SKM-1 (cell line): ENCODE data around the gene GARIN5A.

Experiments
- DNase-seq: peaks from one replicate; lab custom pipeline; 2025; ENCODE audit not compliant: unreplicated experiment; lab: John Stamatoyannopoulos, UW

The GARIN5A gene

DNA sequence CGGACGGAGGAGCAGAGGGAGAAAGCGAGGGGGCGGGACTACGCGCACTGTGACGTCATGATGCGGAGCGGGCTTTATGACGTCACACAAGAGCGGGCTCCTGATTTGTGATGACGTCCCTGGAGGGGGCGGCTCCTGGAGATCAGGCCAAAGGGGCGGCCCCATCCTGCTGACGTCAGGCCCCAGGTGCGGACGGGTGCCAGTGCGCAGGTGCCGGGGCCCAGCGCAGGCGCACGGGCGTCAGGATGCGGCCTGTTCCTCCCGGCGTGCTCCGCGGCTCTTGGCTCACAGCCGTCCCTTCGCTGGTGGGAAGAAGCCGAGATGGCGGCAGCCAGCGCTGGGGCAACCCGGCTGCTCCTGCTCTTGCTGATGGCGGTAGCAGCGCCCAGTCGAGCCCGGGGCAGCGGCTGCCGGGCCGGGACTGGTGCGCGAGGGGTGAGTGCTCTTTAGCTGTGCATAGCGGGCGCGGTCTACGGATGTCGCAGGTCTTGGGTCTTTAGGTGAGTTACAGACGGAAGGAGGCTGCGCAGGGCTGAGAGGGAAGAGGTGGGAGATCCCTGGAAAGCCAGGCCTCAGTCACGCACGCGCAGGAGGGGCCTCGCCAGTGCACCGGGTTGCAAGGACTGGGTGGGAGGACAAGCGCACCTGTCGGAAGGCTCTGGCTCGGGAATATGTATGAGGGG, at the start of gene GARIN5A, which contains the start of gene EMC10:
Gene GARIN5A (minus strand): TSS at position 625 of the 683 bp plus-strand sequence. CDS start 460 bp downstream, at position 165.
Gene EMC10 (plus strand): TSS at position 284 of the 683 bp plus-strand sequence. CDS start 38 bp downstream, at position 322.
- DNase-seq = peak; percentile 31

GRCh38 chr19:50522881-50523280, 46.2 kb upstream of the GARIN5A start:
- DNase-seq = no peak

DNA sequence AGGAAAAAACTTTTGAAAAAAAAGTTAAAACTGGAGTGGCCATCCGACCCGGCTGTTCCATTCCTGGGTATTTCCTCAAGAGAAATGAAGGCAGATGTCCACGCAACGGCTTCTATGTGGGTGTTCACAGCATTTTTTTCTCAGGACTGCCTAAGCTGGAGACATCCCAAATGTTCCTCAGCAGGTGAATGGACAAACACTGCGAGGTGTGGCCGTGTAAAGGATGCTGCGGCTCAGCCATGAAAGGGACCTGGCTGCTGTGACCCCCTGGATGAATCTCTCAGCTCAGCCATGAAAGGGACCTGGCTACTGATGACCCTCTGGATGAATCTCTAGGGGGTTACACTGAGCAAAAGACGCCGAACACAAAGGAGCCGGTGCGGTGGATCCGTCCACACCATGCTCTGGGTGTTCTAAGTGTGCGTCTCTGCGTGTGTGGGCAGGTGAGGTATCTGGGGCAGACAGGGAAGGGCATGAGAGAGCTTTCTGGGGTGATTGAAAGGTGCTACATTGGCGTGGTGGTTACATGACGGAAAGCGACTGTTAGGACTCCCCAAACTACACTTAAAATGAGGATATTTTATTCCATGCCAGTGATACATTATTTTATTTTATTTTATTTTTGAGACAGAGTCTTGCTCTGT, 44.3 kb upstream of the GARIN5A start:
- no peak for DNase-seq

GRCh38 chr19:50519006-50519575, 42.4 kb upstream of the GARIN5A start:
- no peak for DNase-seq

GRCh38 chr19:50518091-50519005, 41.7 kb upstream of the GARIN5A start:
- DNase-seq = no peak

- DNase-seq = no peak
Observed at GRCh38 chr19:50517704-50518075, 41.0 kb upstream of the GARIN5A start.

DNA sequence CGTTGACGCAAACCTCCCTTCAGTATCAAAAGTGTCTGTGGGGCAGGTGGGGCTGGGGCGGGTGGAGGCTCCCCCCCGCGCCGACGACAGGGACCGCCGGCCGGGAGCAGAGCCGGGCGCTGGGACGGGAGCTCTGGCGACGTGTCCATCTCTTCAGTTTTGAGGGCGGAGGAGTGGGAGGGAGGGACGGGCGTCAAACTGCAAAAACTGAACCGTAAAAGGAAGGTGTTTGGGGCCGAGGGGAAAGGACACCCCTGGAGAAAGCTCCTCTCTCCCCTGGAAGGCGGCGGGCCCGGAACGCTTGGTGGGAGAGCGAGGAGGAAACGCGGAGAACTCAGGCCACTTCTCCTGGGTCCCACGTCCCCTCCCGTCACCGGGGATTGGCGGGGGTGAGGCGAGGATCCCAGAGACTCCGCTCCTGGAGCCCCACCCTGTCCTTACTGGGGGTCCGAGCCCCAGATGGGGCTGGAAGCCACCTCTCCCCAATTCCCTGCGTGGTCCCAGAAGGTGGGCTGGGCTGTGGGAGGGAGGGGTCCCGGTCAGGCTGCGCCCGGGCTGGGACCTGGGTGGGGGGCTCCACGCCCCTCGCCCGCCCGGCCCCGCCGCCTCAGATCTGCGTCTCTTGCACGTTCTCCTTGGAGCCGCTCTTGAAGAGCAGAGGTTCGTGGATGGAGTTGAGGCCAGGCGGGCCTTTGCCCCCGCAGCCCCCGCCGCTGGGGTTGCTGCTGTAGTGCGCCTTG, 40.5 kb upstream of the GARIN5A start:
- DNase-seq = no peak

- DNase-seq = no peak
Observed at GRCh38 chr19:50516456-50516855, 39.8 kb upstream of the GARIN5A start.

GRCh38 chr19:50515168-50515561, 38.5 kb upstream of the GARIN5A start:
- DNase-seq = no peak

DNA sequence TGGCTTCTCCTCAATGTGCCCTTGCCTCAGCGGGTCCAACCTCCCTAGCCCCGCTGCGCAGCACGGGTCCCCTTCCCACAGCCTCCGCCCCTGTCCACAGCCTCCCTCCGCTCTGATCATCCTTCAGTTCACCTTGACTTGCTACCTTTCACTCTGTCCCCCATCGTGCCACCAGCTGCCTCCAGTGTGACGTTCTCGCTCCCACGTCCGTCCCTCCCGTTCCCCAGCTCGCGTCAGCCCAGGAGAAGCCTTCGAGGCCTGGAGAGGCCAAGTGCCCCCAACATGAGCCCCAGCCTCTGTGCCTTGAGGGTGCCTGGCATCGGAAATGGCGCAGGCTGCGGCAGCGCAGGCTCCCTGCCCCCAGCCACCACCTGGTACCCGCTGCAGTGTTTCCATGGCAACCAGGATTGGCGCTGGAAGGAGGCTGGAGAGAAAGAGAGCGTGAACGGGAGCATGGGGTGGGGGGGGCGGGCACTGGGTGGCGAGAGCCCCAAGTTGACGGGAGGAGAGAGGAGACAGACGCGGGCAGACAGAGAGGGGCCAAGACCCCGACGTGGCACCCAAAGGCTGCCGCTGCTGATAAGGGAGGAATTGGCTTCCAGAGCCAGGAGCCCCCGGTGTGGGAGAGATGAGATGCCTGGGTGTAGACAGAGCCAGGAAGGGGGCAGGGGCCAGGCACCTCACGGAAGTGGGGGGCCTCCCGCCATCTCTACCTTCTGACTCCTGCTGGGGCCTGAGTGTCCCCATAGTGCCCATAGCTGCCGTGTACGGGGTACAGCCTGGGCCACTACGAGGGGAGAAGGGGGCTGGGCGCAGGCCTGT, 37.9 kb upstream of the GARIN5A start:
- no peak for DNase-seq

DNA sequence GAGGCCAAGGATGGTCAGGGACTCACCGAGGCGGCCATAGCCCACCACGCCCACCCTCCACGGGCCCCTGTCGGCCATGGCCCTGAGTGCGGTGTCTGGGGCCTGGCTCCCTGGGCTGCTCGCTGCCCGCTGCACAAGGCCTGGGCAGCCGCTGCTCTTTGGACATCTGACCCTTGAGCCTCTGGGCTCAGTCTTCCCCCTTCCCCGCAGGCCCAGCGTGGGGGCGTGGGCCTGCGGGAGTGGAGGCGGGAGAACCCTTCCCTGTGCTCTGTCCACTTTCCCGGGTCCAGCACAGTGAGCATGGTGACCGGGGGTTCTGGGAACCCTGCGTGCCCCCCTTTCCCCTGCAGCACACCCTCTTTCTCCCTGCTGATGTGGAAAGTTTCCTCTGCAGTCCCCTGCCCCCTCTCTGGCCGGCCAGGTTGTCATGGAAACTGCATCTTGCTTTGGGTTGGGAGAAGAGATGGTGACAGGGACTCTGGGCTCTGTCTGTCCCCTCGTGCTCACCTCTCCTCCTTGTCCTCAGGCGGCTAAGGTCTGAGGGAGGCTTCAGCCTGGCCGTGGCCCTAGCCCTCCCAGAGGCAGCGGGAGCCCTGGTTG, 37.2 kb upstream of the GARIN5A start, which contains the start of gene ASPDH:
Gene ASPDH (minus strand): TSS at position 168 of the 600 bp plus-strand sequence. CDS start 90 bp downstream, at position 78.
- DNase-seq = no peak

DNA sequence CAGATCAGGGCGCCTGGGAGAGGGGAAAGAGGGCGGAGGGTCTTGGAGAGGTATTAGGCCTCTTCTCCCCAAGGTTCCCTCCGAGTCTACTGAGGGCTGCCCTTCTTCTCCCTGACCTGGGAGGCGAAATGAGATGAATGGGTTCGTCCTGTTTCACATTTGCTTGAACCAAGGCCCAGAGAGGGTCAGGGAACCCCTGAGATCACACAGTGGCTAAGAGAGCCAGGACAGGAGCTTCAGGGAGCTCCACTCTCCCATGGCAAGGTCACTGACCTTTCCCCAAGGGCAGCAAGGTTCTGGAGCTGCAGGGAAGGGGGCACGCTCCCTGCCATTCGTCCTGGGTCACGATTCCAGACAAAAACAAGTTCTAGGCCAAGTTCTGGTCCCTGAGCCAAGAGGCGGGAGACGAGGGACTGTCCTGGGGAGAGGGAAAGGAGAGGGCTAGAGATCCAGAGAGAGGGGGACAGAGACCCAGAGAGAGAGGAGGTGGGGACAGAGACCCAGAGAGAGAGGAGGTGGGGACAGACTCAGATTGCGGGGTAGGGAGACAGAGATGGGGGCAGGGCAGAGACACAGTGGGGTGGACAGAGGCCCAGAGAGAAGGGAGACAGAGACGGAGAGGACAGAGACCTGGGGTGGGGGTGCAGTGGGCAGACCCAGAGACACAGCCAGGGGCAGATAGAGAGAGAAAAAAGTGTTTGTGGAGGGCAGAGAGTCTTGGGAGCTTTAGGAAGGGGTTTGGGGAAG, 36.5 kb upstream of the GARIN5A start:
- DNase-seq = no peak

- DNase-seq = no peak
Observed at GRCh38 chr19:50512112-50512998, 35.7 kb upstream of the GARIN5A start.

GRCh38 chr19:50511069-50511822, 34.6 kb upstream of the GARIN5A start, which contains the start of gene JOSD2:
JOSD2 (minus strand) TSS chr19:50511191; CDS start chr19:50510431, 760 bp downstream.
- DNase-seq = peak; percentile 71

- DNase-seq = peak; percentile 46
Observed at GRCh38 chr19:50510700-50511068, 34.0 kb upstream of the GARIN5A start.

DNA sequence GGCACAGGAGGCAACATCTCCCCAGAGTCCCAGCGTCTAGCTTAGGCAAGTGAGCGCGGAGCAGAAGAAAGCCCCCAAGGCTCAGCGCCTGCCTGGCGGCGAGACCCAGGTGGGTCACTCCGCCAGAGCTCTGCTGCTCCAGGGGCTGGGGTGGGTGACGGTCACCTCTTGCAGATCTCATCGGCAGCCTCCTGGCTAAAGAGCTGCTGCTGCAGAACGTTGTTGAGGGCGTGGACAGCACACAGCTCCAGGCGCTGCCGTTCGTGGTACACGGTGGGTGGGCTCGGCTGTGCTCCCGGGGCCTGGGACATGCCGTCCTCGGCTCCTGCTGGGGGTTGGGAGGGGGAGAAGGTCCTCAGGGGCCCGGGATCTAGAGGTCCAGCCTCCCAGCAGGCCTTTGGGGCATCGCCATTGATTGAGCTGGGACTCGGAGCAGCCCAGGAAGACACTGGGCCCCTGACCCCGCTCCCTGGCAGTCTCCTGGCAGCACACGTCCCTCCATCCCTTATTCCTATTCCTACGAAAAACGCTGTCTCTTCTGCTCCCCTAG, 33.5 kb upstream of the GARIN5A start:
- no peak for DNase-seq
